ENCODE measurements around the gene SLC5A6.

The SLC5A6 gene

GRCh38 chr2:27221166-27221565 is 9.1 kb upstream of the SLC5A6 start:
- TF ChIP-seq POLR2A (IDR thresholded peaks at IDR 0.05; ENCODE audit: low read length), result no peak
- no peak for TF ChIP-seq GATA1 (IDR thresholded peaks at IDR 0.05; ENCODE audit: low read depth, low read length)
- no peak for DNase-seq

- no peak for DNase-seq
- no peak for TF ChIP-seq GATA1 (IDR thresholded peaks at IDR 0.05; ENCODE audit: low read depth, low read length)
- no peak for TF ChIP-seq POLR2A (IDR thresholded peaks at IDR 0.05; ENCODE audit: low read length)
These were observed 8.0 kb upstream of the SLC5A6 start for GRCh38 chr2:27220091-27220490.

- peak in 1 of 2 experiments; percentile 18 for DNase-seq
- TF ChIP-seq GATA1 (IDR thresholded peaks at IDR 0.05; ENCODE audit: low read depth, low read length) (no peak), POLR2A (IDR thresholded peaks at IDR 0.05; ENCODE audit: low read length) (no peak)
These were observed 7.0 kb upstream of the SLC5A6 start for GRCh38 chr2:27219091-27219490.

- no peak for TF ChIP-seq GATA1 (IDR thresholded peaks at IDR 0.05; ENCODE audit: low read depth, low read length)
- no peak for TF ChIP-seq POLR2A (IDR thresholded peaks at IDR 0.05; ENCODE audit: low read length)
- no peak for DNase-seq
These were observed 6.5 kb upstream of the SLC5A6 start for GRCh38 chr2:27218614-27219013.

GRCh38 chr2:27217173-27218121 is 5.4 kb upstream of the SLC5A6 start, which contains the start of gene CAD:
Gene CAD (plus strand): TSS chr2:27217369. CDS start chr2:27217552, 183 bp downstream.
- peak; percentile 91 to 93 for DNase-seq
- TF ChIP-seq POLR2A (IDR thresholded peaks at IDR 0.05; ENCODE audit: low read length) (peak; percentile 69), GATA1 (IDR thresholded peaks at IDR 0.05; ENCODE audit: low read depth, low read length) (no peak)

- no peak for TF ChIP-seq GATA1 (IDR thresholded peaks at IDR 0.05; ENCODE audit: low read depth, low read length)
- no peak for TF ChIP-seq POLR2A (IDR thresholded peaks at IDR 0.05; ENCODE audit: low read length)
- DNase-seq, result no peak
These were observed 4.5 kb upstream of the SLC5A6 start for GRCh38 chr2:27216416-27217137.

- TF ChIP-seq POLR2A (IDR thresholded peaks at IDR 0.05; ENCODE audit: low read length) (no peak), GATA1 (IDR thresholded peaks at IDR 0.05; ENCODE audit: low read depth, low read length) (no peak)
- DNase-seq, result no peak
These were observed 2.9 kb upstream of the SLC5A6 start for GRCh38 chr2:27214941-27215340.

- DNase-seq, result peak; percentile 76 to 82
- TF ChIP-seq POLR2A (IDR thresholded peaks at IDR 0.05; ENCODE audit: low read length) (no peak), GATA1 (IDR thresholded peaks at IDR 0.05; ENCODE audit: low read depth, low read length) (no peak)
These were observed 781 bp upstream of the SLC5A6 start for GRCh38 chr2:27212626-27213471.

- DNase-seq, result peak in 1 of 2 experiments; percentile 38
These were observed 676 bp downstream of the SLC5A6 start for GRCh38 chr2:27211241-27211942.

GRCh38 chr2:27209621-27210401 is 2.3 kb downstream of the SLC5A6 start:
- peak; percentile 17 to 36 for DNase-seq
- TF ChIP-seq GATA1 (IDR thresholded peaks at IDR 0.05; ENCODE audit: low read depth, low read length) (no peak), POLR2A (IDR thresholded peaks at IDR 0.05; ENCODE audit: low read length) (no peak)

More at GRCh38 chr2:27211241-27211942, 676 bp downstream of the SLC5A6 start:
- TF ChIP-seq POLR2A (IDR thresholded peaks at IDR 0.05; ENCODE audit: low read length), result no peak
- no peak for TF ChIP-seq GATA1 (IDR thresholded peaks at IDR 0.05; ENCODE audit: low read depth, low read length)

GRCh38 chr2:27208486-27209050 is 3.5 kb downstream of the SLC5A6 start:
- DNase-seq, result no peak
- no peak for TF ChIP-seq GATA1 (IDR thresholded peaks at IDR 0.05; ENCODE audit: low read depth, low read length)
- no peak for TF ChIP-seq POLR2A (IDR thresholded peaks at IDR 0.05; ENCODE audit: low read length)

GRCh38 chr2:27206346-27206745 is 5.7 kb downstream of the SLC5A6 start:
- TF ChIP-seq POLR2A (IDR thresholded peaks at IDR 0.05; ENCODE audit: low read length) (no peak), GATA1 (IDR thresholded peaks at IDR 0.05; ENCODE audit: low read depth, low read length) (no peak)
- DNase-seq, result no peak

Measured in erythroblast (primary cell).